Skeletal muscle satellite cell (primary cell): Measurements from ENCODE around the gene RPL18. TPM values are rescaled to one million over a fixed set of nuclear protein-coding genes. Genes with fewer than 3 reads are reported as not detected.
"Not testable (repeated sequence)": the region's sequence is repeated elsewhere in the genome, so short reads cannot be mapped to it uniquely, and the experiment has no call there.

Source experiments
- H3K27me3 ChIP-seq: 2 replicates; pipeline ENCODE4 v1.7.0; 2013; ENCODE audit warnings: low read length; ENCODE audit not compliant: control insufficient read depth, insufficient read depth
- H3K36me3 ChIP-seq: 2 replicates; pipeline ENCODE4 v1.7.0; 2013; ENCODE audit warnings: mild to moderate bottlenecking, control low read depth, low read length; ENCODE audit not compliant: insufficient read depth
- H3K4me1 ChIP-seq: 2 replicates; pipeline ENCODE4 v1.7.0; 2013; ENCODE audit warnings: low read length; ENCODE audit not compliant: control insufficient read depth, insufficient read depth
- H3K4me2 ChIP-seq: 2 replicates; pipeline ENCODE4 v1.7.0; 2013; ENCODE audit warnings: mild to moderate bottlenecking, low read length
- H3K4me3 ChIP-seq: 2 replicates; pipeline ENCODE4 v1.7.0; 2013; ENCODE audit warnings: low read length
- H3K9ac ChIP-seq: 2 replicates; pipeline ENCODE4 v1.7.0; 2013; ENCODE audit warnings: mild to moderate bottlenecking, low read depth, low read length, moderate library complexity
- H3K9me3 ChIP-seq: replicated peaks from 2 replicates; pipeline ENCODE4 v1.7.0; 2013; ENCODE audit warnings: mild to moderate bottlenecking, control low read depth, low read length
- total RNA-seq: library from RNA; depleted of rRNA; stranded (reverse); fragments of >200 nt; gene quantifications from 2 replicates; pipeline ENCODE4 v1.2.3, GENCODE V29; 2012; rRNA removed

The RPL18 gene
- 1,800 and 2,679 TPM in 2 replicates for total RNA-seq

- peaks cover 53% of the 10 kb centered on the region for H3K4me1 ChIP-seq
- H3K36me3 ChIP-seq, result peaks cover 38% of the 10 kb centered on the region
- H3K4me2 ChIP-seq, result peak within 1 kb of the TSS; percentile 95
Observed at GRCh38 chr19:48618916-48619691, at the start of gene RPL18, which contains the start of gene SPHK2. TSS of gene RPL18 (minus strand) at chr19:48619178. CDS start at chr19:48619143, 35 bp downstream. TSS of gene SPHK2 (plus strand) at chr19:48619506. CDS start at chr19:48620515, 1,009 bp downstream.

GRCh38 chr19:48668761-48669160, 49.8 kb upstream of the RPL18 start:
- H3K4me1 ChIP-seq, result no peaks in the 10 kb centered on the region
- no peak overlapping the region for H3K4me2 ChIP-seq
- H3K9ac ChIP-seq, result no peak overlapping the region
- H3K36me3 ChIP-seq, result no peaks in the 10 kb centered on the region
- peaks cover 3% of the 10 kb centered on the region for H3K27me3 ChIP-seq
- H3K4me3 ChIP-seq, result no peak overlapping the region
- no peaks in the 10 kb centered on the region for H3K9me3 ChIP-seq

More at GRCh38 chr19:48618916-48619691, at the start of gene RPL18, which contains the start of gene SPHK2:
- H3K4me3 ChIP-seq, result peak within 1 kb of the TSS; percentile 89
- H3K27me3 ChIP-seq, result no peaks in the 10 kb centered on the region
- no peaks in the 10 kb centered on the region for H3K9me3 ChIP-seq
- H3K9ac ChIP-seq, result peak within 1 kb of the TSS; percentile 99

- Histone ChIP-seq H3K9ac (no peak overlapping the region), H3K9me3 (no peaks in the 10 kb centered on the region), H3K36me3 (no peaks in the 10 kb centered on the region), H3K4me3 (no peak overlapping the region), H3K4me2 (no peak overlapping the region), H3K4me1 (no peaks in the 10 kb centered on the region), H3K27me3 (peaks cover 3% of the 10 kb centered on the region)
Observed at GRCh38 chr19:48668332-48668731, 49.4 kb upstream of the RPL18 start.

GRCh38 chr19:48665786-48666185, 46.8 kb upstream of the RPL18 start:
- no peak overlapping the region for H3K4me3 ChIP-seq

GRCh38 chr19:48664476-48664875, 45.5 kb upstream of the RPL18 start:
- no peak overlapping the region for H3K4me3 ChIP-seq
- H3K4me1 ChIP-seq, result peaks cover 2% of the 10 kb centered on the region
- no peak overlapping the region for H3K4me2 ChIP-seq
- no peak overlapping the region for H3K9ac ChIP-seq
- H3K36me3 ChIP-seq, result no peaks in the 10 kb centered on the region
- H3K9me3 ChIP-seq, result no peaks in the 10 kb centered on the region
- H3K27me3 ChIP-seq, result no peaks in the 10 kb centered on the region

More at GRCh38 chr19:48665786-48666185, 46.8 kb upstream of the RPL18 start:
- peaks cover under 1% of the 10 kb centered on the region for H3K4me1 ChIP-seq
- no peaks in the 10 kb centered on the region for H3K9me3 ChIP-seq
- no peaks in the 10 kb centered on the region for H3K36me3 ChIP-seq
- no peaks in the 10 kb centered on the region for H3K27me3 ChIP-seq
- no peak overlapping the region for H3K4me2 ChIP-seq
- H3K9ac ChIP-seq, result no peak overlapping the region

- H3K27me3 ChIP-seq, result no peaks in the 10 kb centered on the region
- H3K4me1 ChIP-seq, result peaks cover 2% of the 10 kb centered on the region
- no peak overlapping the region for H3K4me3 ChIP-seq
- H3K36me3 ChIP-seq, result no peaks in the 10 kb centered on the region
- no peak overlapping the region for H3K4me2 ChIP-seq
- H3K9me3 ChIP-seq, result no peaks in the 10 kb centered on the region
- no peak overlapping the region for H3K9ac ChIP-seq
Observed at GRCh38 chr19:48663667-48664066, 44.7 kb upstream of the RPL18 start.

- Histone ChIP-seq H3K4me1 (peaks cover 14% of the 10 kb centered on the region), H3K4me2 (no peak overlapping the region), H3K36me3 (no peaks in the 10 kb centered on the region), H3K27me3 (no peaks in the 10 kb centered on the region), H3K9ac (no peak overlapping the region), H3K4me3 (no peak overlapping the region), H3K9me3 (no peaks in the 10 kb centered on the region)
Observed at GRCh38 chr19:48661711-48662090, 42.7 kb upstream of the RPL18 start.

- Histone ChIP-seq H3K27me3 (no peaks in the 10 kb centered on the region), H3K4me3 (no peak overlapping the region), H3K9me3 (no peaks in the 10 kb centered on the region), H3K9ac (no peak overlapping the region), H3K4me1 (peaks cover 17% of the 10 kb centered on the region), H3K36me3 (no peaks in the 10 kb centered on the region), H3K4me2 (peak overlapping the region; percentile 58)
Observed at GRCh38 chr19:48660852-48661710, 42.1 kb upstream of the RPL18 start.

- H3K27me3 ChIP-seq, result no peaks in the 10 kb centered on the region
- H3K4me3 ChIP-seq, result no peak overlapping the region
Observed at GRCh38 chr19:48659768-48660167, 40.8 kb upstream of the RPL18 start.

GRCh38 chr19:48658483-48658882, 39.5 kb upstream of the RPL18 start:
- H3K27me3 ChIP-seq, result no peaks in the 10 kb centered on the region
- no peaks in the 10 kb centered on the region for H3K9me3 ChIP-seq
- H3K4me3 ChIP-seq, result no peak overlapping the region
- H3K36me3 ChIP-seq, result no peaks in the 10 kb centered on the region
- H3K4me2 ChIP-seq, result no peak overlapping the region
- peaks cover 17% of the 10 kb centered on the region for H3K4me1 ChIP-seq
- no peak overlapping the region for H3K9ac ChIP-seq

More at GRCh38 chr19:48659768-48660167, 40.8 kb upstream of the RPL18 start:
- H3K4me2 ChIP-seq, result no peak overlapping the region
- no peaks in the 10 kb centered on the region for H3K9me3 ChIP-seq
- H3K4me1 ChIP-seq, result peaks cover 17% of the 10 kb centered on the region
- no peaks in the 10 kb centered on the region for H3K36me3 ChIP-seq
- no peak overlapping the region for H3K9ac ChIP-seq

GRCh38 chr19:48657828-48658227, 38.9 kb upstream of the RPL18 start:
- not testable (repeated sequence) for H3K4me3 ChIP-seq, H3K9ac ChIP-seq, H3K9me3 ChIP-seq, H3K4me2 ChIP-seq, H3K36me3 ChIP-seq, H3K27me3 ChIP-seq
- peaks cover 17% of the 10 kb centered on the region for H3K4me1 ChIP-seq
